D341Med (cell line): ENCODE data around the gene TSPAN13.
A peak's percentile ranks its signal among the peaks of the same experiment; 100 is the strongest.

Experiments used
- DNase-seq: peaks from one replicate; pipeline ENCODE4 v3.0.0; 2012; ENCODE audit warnings: low spot score

Gene TSPAN13

DNA sequence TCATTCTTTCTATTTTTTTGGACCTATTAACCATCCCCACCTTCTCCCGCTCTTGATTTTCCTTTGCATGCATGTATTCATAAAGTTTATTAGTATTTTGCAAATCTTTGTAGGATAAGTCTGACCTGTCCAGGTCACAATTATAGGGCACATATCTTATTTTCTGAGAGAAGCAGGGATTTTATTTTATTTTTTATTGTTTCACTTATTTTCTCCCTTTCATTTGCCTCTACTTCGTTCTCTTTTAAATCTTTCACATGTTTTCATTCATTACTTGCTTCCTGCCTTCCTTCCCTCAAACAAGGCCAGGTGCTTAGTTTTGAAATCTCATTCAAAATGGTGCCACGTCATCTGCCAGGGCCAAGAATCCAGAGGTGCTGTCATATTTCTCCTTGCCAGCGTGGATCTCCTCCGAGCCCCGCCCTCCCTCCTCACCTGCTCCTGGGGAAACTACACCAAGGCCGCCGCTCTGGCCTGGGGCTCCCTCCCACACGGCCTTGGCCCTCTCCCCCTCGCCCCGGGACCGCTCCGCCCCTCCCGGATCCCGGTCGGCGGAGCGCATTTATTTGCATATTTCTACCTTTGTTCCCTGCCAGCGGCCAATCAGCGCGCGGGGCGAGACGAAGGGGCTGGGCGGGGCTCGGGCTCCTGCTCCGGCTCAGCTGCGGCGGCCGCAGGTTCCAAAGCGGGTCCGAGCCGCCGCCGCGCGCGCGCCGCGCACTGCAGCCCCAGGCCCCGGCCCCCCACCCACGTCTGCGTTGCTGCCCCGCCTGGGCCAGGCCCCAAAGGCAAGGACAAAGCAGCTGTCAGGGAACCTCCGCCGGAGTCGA lies at the start of gene TSPAN13:
Gene TSPAN13, plus strand, starts transcription at position 654 of the 830 bp plus-strand sequence. CDS start 213 bp downstream, outside the sequence.
- DNase-seq, result peak; percentile 93

DNA sequence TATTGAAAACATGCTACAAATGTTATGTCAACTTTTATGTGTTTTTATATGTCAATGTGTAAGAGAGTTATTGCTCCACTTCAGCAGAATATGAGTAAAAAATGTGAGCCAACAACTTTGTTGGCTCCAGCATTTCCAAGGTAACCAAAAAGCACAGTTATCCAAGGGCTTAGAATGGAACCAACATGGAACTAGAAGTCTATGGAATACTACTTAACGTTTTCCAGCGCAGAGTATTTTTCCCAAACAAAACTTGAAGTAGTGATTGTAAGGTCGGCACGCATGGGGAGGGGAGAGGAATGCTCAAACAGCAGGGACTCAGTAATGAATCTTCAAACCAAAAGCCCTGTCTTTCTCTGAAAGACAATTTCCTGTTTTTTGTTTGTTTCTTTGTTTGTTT lies 45.0 kb upstream of the TSPAN13 start:
- DNase-seq, result no peak

DNA sequence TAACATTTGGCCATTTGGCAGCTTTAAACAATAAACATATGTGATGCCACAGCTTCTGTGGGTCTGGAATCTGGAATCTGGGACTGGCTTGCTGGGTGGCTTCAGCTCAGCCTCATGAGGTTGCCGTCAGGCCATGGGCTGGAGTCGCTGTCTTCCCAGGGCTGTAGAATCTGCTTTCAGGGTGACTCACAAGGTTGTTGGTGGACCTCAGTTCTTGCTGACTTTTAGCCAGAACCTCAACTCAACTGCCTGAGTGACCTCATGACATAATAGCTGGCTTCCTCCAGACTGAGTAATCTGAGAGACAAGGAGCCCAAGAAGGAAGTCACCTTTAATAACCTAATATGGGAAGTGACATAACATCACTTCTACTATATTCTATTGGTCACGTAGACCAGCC lies 44.6 kb upstream of the TSPAN13 start:
- no peak for DNase-seq

DNA sequence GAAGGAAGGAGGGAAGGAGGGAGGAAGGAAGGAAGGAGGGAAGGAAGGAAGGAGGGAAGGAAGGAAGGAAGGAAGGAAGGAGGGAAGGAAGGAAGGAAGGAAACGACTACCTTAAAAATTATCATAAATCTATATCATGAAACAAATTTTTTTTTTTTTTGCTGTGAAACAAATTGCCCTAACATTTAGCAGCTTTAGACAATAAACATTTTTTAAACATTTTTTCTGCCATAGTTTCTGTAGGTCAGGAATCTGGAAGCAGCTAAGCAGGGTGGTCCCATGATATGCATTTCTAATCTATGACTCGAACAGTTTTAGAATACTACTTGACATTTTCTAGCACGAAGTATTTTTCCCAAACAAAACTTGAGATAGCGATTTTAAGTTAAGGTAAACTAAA lies 42.9 kb upstream of the TSPAN13 start:
- DNase-seq, result no peak

DNA sequence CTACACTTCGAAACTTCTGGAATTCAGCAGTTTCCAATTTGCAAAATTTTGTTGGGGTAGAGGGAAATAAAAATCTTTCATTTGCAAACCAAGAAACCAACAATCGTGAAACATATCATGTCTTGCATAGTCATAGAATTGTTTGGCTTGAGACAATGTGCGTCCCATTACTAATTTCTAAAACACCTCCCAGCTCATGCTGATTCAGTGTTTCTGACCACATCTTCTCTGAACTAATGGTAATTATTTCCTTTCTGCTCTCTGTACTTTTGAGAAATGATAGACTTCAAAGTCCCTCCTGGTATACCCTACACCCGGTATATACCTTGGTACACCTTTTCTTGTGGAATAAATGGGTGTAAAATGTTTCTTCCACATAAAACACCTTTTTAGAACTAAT lies 41.8 kb upstream of the TSPAN13 start:
- DNase-seq, result no peak

DNA sequence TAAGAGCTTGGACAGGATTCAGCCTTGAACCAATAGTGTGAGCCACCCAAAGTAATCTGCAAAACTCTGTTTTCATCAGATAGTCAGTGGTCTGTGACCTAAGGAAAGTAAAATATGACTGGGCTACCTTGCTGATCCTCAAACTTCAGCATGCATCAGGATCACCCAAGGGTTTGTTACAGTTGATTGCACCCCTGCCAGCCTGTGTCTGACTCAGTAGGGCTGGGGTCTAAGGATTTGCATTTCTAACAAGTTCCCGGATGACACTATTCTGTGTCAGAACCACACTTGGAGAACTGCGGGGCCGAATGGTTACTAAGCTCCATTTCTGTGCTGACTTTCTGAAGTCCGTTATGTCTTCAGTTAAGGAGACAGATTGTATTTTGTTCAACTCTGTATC lies 40.6 kb upstream of the TSPAN13 start:
- DNase-seq, result no peak

DNA sequence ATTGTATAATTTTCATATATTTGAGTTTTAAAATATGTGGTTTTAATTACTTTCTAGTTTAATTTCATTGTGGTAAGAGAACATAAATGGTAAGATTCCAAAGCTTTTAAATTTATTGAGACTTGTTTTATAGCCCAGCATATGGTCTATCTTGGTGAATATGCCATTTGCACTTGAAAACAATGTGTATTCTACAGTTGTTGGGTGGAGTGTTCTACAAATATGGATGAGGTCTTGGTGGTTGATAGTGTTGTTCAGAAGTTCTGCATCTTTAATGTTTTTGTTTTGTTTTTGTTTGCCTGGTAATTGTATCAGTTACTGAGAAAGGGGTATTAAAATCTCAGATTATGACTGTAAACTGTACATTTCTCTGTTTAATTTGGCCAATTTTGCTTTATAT lies 37.6 kb upstream of the TSPAN13 start:
- DNase-seq, result no peak

DNA sequence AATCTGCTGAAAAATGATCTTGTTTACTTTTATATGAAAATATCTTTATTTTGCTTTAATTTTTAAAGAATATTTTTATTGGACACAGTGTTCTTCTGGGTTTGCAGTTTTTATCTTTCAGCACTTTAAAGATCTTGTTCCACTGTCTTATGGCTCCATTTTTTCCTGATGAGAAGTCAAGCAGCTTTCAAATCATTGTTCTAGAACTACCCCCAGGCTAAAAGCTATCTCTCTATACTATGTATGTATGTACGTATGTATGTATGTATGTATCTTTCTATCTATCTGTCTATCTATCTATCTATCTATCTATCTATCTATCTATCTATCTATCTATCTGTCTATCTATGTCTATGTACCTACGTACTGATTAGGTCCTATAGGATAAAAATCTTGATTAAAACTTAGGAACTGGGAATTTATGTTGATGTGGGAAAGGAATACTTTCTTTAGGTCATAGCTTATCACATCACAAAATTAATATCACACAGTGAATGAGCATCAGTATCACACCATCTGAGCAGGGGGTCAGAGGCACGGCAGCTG lies 35.4 kb upstream of the TSPAN13 start:
- no peak for DNase-seq

DNA sequence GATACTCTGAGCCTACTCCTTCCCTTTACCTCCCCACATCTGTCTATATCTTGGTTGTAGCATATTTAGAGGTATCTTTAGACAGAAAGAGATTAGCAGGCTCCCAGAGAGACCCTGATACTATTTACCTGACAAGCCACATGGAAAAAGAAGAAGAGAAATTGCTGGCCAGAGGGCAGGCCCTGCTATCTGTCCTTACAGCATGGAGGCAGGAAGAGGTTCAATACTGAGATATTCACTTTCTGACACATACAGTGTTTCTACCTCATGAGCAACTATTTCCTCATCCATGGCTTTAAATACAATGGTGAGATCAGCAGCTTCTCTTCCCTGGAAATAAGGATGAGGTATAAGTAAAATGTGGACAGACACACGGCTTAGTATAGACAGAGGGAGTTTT lies 33.9 kb upstream of the TSPAN13 start:
- no peak for DNase-seq

DNA sequence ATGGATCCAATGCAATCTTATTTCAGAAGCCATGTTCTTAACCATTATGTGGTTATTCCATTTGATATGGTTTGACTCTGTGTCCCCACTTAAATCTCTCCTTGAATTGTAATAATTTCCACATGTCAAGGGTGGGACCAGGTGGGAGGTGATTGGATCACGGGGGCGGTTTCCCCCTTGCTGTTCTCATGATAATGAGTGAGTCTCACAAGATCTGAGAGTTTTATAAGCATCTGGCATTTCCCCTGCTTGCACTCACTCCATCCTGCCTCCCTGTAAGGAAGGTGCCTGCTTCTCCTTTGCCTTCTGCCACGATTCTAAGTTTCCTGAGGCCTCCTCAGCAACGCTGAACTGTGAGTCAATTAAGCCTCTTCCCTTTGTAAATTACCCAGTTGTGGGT lies 32.0 kb upstream of the TSPAN13 start:
- DNase-seq, result no peak

DNA sequence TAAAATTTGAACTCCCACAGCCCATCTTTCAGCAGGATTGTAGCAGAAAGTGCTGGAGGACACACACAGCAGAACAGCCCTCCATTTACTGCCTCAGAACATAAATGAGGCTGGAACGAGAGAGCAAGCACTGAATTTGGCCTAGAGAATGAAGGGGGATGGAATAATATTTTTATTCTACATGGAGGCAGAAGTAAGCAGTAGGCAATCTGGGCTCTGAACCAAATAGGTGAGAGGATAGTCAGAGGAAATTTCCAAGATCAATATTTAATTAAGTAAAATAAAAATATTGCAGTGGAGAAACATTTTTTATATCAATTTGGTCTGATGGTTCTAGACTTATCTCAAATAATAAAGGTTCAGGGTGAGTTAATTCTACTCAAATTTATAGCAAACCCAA lies 29.2 kb upstream of the TSPAN13 start:
- DNase-seq, result no peak

DNA sequence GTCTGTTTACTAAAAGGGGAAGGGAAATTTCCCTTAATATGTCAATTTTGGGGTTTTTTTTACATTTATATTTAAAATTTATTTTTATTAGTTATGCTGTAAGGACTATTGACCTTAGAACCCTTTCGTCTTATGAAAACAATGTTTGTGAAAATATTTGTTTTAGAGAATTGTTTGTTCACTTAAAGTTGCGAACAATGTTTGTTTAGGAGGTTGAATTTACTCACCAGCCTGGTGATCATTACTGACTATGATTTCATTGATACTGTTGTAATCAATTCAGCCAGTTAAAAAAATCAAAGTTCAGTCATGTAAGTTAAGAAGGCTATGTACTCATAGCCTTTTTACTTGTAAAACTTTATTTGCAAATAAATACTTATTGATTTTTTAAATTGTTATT lies 27.4 kb upstream of the TSPAN13 start:
- DNase-seq, result no peak

DNA sequence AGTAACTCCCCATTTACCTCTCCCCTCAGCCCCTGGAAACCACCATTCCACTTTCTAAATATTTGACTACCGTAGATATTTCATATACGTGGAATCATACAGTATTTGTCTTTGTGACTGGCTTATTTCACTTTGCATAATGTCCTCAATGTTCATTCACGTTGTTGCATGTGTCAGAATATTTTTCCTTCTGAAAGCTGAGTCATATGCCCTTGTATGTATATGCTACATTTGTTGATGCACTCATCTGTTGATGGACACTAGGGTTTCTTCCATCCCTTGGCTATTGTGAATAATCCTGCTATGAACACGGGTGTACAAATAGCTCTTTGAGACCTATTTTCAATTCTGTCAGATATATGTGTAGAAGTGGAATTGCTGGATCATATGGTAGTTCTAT lies 25.8 kb upstream of the TSPAN13 start:
- no peak for DNase-seq

DNA sequence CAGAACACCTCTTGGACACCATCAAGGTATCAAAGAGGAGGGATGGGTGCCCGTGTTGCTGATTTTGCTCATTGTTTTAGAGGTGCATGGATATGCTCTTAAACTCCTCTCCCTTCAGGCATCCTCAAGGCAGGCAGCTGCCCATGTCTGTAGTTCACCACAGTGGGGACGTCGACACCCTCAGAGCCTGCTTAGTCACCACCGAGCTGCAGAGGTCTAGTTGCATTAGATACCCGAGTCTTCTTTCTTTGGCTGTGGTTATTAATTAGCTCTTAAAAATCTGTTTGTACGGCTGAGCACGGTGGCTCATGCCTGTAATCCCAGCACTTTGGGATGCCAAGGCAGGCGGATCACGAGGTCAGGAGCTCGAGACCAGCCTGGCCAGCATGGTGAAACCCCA lies 24.7 kb upstream of the TSPAN13 start:
- DNase-seq, result no peak

DNA sequence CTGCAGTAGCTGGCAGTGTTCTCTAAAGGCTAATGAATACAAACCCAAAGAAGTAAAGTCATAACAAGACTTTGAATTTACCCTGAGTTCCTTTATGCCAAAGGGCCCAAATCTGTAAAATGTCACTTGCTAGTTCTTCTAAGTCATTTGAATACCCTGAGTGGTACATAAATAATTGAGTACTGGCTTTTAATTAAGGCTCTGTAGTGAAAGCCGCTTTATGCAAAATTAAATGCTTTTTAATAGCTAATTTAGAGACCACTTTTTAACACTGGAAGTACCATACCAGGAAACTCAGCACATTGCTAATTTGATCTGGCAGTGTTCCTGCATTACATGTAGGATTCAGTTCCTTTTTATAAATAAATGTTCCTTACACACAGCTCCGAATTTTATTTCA lies 24.0 kb upstream of the TSPAN13 start:
- no peak for DNase-seq

DNA sequence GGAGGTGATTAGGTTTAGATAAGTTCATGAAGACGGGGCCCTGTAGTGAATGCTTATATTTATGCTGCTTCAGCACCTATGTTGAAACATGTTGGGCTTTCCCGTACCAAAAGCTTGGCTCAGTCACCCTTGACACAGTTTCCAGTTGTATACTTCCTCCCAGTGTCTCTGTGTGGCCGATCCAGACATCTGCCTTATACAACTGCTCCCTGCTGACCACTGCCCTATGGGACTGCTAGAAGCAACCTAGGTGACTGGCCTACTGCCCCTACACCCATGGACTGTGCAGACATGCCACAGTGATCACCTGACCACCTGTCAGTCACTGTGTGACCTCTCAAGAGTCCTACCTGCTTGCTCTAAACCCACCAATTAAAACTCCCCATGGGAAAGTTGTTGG lies 22.6 kb upstream of the TSPAN13 start:
- DNase-seq, result no peak

DNA sequence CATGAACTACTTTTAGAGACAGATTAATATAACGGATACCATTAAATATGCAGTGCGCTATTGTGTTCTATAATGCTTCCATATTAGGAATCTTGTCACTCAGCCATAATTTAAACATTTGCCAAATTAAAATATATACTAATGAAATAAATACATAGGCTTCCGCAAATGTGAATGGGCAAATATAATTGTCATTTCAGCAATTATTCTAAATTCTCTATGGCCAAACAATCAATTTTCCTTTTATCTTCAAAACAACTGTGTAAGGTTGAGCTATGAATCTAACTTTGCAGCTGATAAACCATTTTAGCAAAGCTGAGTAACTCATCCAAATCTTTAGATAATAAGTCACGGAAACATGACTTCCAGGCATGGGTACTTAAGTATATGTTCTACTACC lies 20.7 kb upstream of the TSPAN13 start:
- DNase-seq, result no peak

DNA sequence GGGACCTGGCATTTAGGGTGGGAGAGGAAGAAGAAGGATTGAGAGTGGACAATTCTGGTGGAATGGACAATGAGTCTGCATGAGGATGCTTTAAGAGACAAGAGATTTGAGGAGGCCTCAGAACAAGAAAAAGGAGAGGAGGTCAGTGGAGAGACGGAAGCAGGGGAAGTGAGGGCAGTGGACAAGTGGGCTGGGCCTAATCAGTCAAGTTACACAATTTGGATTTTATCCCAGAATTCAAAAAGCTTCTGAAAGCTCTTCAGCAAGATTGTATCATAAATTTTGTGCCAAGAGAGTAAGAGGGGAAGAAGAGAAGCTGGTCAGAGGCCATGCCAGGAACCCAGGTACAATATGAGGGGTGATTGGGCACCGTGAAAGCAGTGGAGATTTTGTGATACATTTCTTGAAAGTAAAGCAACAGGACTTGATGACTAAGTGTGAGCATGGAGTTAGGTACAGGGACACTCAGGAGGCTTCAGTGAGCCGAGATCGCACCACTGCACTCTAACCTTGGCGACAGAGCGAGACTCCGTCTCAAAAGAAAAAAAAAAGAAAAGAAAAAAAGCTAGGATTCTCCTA lies 19.3 kb upstream of the TSPAN13 start:
- DNase-seq, result no peak

DNA sequence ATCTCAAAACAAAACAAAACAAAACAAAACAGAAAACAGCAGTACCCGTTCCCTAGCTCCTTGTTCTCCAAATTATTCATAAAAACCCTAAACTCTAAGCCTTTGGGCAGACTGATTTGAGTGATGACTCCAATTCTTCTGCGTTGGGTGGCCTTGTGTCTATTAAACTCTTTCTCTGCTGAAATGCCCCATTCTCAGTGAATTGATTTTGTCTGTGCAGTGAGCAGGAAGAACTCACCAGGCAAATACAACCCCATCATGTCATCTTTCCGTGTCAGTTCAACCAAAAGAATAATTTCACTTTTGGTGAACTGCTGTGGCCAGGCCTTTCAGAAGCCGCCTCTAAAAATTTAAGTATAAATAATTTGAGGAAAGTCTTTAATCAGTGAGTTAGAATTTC lies 18.5 kb upstream of the TSPAN13 start:
- DNase-seq, result no peak

DNA sequence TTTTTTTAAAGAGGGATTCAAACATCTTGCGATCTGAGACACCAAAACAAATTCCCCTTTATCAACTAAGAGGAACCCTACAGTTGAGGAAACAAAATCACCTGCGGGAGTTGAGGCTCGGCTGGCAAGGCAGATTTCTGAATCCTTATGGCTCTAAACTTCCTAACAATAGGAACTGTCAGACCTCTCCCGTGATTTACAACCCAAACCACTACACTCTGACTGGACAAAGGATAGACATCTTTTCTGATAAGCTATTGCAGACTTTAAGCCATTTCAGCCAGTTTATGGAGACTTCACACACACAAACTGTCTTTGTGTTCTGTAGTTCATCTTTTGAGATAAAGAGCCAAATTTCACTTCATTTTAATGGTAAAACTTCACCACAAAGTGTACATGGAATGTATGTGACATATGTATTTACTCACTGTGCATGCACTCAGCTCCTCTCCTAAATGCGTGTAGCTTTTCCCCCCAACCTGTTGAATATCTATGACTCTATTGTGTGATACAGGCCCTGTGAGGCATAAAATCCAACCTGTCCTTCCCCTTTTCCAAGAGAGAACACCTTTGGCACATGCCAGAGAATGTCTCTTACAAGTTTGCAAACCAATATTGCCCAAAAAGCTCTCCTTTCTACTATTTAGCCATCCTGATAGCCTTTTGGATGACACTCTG lies 15.4 kb upstream of the TSPAN13 start:
- no peak for DNase-seq

DNA sequence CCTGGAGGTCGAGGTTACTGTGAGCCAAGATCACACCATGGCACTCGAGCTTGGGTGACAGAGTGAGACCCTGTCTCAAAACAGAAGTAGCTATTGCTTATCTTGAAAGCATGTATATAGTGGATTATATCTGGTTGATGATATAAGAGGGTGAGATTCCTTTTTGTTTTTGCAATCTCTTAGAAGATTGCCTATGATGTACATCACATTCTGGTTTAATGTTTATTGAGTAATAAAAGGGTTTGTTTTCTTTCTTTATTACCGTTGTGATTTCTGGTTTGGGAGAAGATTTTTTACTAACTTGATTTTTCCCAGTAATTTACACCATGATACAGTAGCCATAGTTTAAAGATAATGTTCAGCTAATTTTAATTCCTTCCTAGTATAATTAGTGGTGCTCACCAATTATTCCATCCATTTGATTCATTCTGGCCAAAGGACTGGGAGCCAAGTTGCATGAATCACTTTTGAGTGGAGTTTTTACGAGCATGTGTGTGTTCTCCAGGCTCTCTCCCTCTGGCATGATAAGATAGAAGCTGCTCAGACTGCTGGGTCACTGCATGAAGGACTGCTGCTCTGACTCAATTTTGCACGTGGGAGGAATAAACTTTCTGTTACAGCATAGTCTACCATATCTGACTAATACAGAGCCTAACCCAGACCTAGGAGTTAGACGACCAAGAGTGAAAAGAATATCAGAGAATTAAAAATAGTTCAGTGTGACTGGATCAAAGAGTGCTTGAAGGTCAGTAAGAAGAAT lies 13.5 kb upstream of the TSPAN13 start:
- DNase-seq, result no peak

DNA sequence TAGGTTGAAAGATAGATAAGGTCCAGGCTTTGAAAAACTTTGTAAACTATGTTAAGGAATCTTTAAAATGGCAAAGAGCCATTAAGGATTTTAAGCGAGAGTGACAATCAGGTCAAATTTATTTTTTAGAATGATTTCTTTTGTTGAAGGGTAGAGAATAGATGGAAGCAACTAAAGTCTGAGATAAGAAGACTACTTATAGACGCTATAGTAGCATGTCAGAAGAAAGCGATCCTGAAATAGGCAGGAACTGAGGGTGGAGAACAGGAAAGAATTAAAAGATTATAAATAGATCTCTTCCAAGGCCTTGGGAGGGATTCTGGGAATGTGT lies 13.0 kb upstream of the TSPAN13 start:
- no peak for DNase-seq

DNA sequence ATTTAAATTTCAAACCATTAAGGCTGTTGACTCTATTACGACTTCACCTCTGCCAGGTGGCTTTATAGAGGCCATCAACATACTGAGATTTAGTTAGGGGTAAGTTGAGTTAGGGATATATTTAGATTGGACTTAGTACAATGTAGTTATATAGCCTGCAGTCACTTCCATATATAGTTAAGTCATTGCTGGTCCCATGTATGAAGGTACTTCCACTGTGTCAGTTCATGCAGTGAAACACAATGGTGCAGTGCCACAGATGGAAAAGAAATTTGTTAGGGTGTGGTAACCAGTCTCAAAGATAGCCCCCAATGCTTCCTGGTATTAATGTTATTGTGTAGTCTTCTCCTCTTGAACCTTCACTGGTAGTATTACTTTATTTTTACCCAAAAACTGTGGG lies 12.6 kb upstream of the TSPAN13 start:
- no peak for DNase-seq
